D721Med (cell line): Measurements from ENCODE around the gene SCMH1.

Experiments
- DNase-seq: peaks from one replicate; pipeline ENCODE4 v3.0.0; 2011; ENCODE audit warnings: low spot score; ENCODE audit not compliant: insufficient read length
- FAIRE-seq: peaks from 2 replicates; lab custom pipeline; 2011; peaks lifted over from hg19 to GRCh38; lab: Jason Lieb, UNC
- CTCF ChIP-seq: IDR thresholded peaks from 2 replicates; pipeline ENCODE4 v1.5.1; 2012; ENCODE audit warnings: mild to moderate bottlenecking, control low read depth; ENCODE audit not compliant: insufficient read depth; ENCODE audit errors: missing control alignments

SCMH1 gene

DNA sequence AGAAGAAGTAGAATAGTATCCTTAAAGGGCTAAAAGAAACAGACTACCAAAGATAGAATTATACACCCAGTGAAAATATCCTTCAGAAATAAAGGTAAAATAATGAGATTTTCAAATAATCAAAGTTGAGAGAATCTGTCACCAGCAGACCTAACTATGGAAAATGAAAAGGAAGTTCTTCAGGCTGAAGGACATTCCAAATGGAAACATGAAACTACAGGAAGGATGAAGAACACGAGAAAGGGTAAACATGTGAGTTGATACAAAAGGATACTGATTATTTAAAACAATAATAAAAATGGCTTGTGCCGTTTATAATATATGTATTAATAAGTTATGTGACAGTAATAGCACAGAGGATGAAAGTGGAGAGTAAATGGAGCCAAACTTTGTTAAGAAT is 163.5 kb downstream of the SCMH1 start:
- TF ChIP-seq CTCF: no peak
- FAIRE-seq (peak; percentile 29), DNase-seq (no peak)

DNA sequence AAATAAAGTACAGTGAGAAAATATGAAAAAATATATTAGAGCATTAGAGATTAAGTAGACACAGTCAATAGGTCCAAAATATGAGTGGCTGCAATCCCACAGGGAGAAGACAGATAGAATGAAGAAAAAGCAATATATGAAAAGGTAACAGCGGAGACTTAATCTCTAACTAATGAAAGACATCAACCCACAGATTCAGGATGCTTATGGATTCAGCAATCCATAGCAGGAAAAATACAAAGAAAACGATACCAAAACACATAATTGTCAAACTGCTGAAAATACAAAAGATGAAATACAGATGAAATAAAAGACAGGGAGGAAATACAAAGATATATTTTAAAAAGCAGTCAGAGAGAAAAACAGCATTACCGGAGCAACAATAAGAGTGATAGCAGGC is 163.9 kb downstream of the SCMH1 start:
- DNase-seq (no peak), FAIRE-seq (no peak)
- no peak for TF ChIP-seq CTCF

GRCh38 chr1:41073971-41074370 is 168.1 kb downstream of the SCMH1 start:
- DNase-seq (no peak), FAIRE-seq (no peak)
- no peak for TF ChIP-seq CTCF

DNA sequence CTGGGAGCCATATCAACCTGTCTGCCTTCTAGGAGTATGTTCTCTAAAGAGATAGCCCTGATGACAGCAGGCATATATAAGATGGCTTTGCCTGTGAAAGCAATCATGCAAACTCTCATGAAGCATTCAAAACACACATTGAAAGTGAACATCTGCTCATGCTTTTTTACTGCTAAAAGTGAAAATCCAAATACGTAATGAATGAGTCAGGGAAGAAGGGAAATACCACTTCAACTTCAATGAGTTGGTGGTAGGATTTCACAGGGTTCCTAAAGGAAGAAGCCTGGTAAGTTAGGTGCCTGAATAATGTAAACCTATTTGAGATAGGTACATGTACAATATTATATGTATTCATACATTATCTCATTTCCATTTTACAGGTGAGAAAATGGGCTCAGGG is 170.1 kb downstream of the SCMH1 start:
- no peak for DNase-seq
- TF ChIP-seq CTCF: no peak

GRCh38 chr1:41056907-41057306 is 185.2 kb downstream of the SCMH1 start:
- FAIRE-seq: no peak

More for the DNA sequence above, 170.1 kb downstream of the SCMH1 start:
- no peak for FAIRE-seq

GRCh38 chr1:41053316-41053715 is 188.8 kb downstream of the SCMH1 start:
- DNase-seq (no peak), FAIRE-seq (no peak)
- TF ChIP-seq CTCF: no peak

More at GRCh38 chr1:41056907-41057306, 185.2 kb downstream of the SCMH1 start:
- no peak for TF ChIP-seq CTCF
- no peak for DNase-seq

DNA sequence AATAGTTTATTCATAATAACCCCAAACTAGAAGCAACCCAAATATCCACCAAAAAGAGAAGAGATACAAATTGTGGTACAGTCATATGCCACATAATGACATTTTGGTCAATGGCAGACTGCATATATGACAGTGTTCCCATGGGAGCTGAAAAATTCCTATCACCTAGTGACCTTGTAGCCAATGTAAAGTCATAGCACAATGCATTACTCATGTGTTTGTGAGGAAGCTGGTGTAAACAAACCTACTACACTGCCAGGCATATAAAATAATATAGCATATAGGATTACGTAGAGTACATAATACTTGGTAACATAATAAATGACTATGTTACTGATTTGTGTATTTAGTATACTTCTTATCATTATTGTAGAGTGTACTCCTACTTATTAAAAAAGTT is 191.1 kb downstream of the SCMH1 start:
- no peak for TF ChIP-seq CTCF
- FAIRE-seq (no peak), DNase-seq (no peak)
